GM12865 (cell line): ENCODE results near the gene KRT80.

Experiments used
- DNase-seq: peaks from one replicate; pipeline ENCODE4 v3.0.0; 2010; ENCODE audit warnings: low read depth
- H3K4me3 ChIP-seq: 2 replicates; pipeline ENCODE4 v1.5.1; 2011; ENCODE audit warnings: mild to moderate bottlenecking, low read depth, low read length, control low read depth
- CTCF ChIP-seq: IDR thresholded peaks from 2 replicates; pipeline ENCODE4 v1.5.1; 2011; ENCODE audit warnings: low read length, control low read depth, low read depth, inconsistent platforms; ENCODE audit not compliant: insufficient read depth; ENCODE audit errors: missing control alignments

KRT80 gene

GRCh38 chr12:52210925-52211650 lies 19.3 kb upstream of the KRT80 start:
- no peak for DNase-seq
- TF ChIP-seq CTCF: no peak
- no peak overlapping the region for H3K4me3 ChIP-seq

GRCh38 chr12:52210186-52210924 lies 18.5 kb upstream of the KRT80 start:
- no peak for DNase-seq
- no peak overlapping the region for H3K4me3 ChIP-seq

GRCh38 chr12:52209321-52209720 lies 17.5 kb upstream of the KRT80 start:
- no peak for DNase-seq
- TF ChIP-seq CTCF: no peak
- no peak overlapping the region for H3K4me3 ChIP-seq

More at GRCh38 chr12:52210186-52210924, 18.5 kb upstream of the KRT80 start:
- no peak for TF ChIP-seq CTCF

GRCh38 chr12:52208424-52209165 lies 16.8 kb upstream of the KRT80 start:
- no peak for TF ChIP-seq CTCF
- DNase-seq: no peak
- H3K4me3 ChIP-seq: no peak overlapping the region

- no peak for DNase-seq
- no peak for TF ChIP-seq CTCF
- H3K4me3 ChIP-seq: no peak overlapping the region
Observed at GRCh38 chr12:52207895-52208294, 16.1 kb upstream of the KRT80 start.

- no peak for TF ChIP-seq CTCF
- no peak for DNase-seq
- no peak overlapping the region for H3K4me3 ChIP-seq
Observed at GRCh38 chr12:52207106-52207505, 15.3 kb upstream of the KRT80 start.
